Stimulated activated CD4-positive, alpha-beta T cell treated with anti-CD3 and anti-CD28 coated beads, Interleukin-15, amount 100 ng/mL, for 1 hour (primary cell): ENCODE data around the gene IL13.

ENCODE experiments used
- DNase-seq, 2 donors: peaks; one replicate each; pipeline ENCODE4 v3.0.0-alpha.2; 2020; ENCODE audit warnings: low read depth in 1 of 2, low spot score in 1 of 2

The IL13 gene

DNA sequence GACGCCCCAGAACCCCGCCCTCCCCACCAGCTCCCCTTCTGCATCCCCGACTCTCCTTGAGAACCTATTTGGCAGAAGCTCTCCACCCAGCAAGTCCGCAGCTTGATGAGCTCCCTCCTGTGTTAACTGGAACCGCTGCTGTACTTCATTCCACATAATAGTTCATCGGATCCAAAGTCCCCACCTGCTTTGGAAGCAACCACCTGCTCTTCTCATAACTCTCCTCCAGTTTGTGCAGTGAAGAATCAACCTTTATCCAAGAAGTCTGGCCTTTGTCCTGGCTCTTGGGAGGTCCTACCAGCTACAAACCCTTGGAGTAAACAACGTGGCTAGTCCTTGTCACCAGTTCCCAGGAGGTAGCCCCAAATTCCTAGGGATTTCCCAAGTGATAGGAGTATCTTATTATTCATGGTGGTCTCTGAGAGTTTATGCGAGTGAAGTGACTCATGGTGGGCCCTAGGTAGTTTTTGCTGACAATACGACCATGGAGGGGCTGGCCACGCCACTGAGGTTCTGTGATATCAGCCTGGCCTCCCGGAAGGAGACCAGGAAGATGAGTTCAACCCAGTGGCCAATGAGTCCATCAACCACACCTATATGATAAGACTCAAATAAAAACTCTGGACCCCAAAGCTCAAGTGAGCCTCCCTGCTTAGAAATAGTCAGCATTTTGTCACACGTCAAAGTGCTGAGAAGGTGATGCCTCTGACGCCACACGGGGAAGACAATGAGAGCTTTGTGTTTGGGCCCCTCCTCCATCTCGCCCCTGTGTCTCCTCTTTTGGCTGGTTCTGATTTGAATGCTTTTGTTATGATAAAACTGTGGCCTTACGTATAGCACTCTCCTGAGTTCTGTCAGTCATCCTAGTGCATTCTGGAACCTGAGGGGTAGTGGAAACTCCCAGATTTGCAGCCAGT lies 12.3 kb downstream of the IL13 start:
- DNase-seq, result no peak

DNA sequence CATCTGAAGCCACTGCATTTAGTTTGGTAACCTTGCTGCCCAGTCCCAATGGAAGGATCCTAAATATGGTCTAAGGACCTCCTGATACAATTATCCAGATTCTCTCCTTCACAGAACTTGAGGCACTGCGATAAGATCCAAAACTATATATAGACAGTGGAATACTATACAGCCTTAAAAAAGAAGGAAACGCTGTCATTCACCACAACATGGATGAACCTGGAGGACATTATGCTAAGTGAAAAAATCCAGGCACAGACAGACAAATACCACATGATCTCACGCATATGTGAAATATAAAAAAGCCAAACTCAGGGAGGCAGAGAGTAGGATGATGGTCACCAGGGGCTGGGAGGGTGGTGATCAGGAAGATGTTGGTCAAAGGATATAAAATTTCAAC lies 13.0 kb downstream of the IL13 start:
- no peak for DNase-seq

DNA sequence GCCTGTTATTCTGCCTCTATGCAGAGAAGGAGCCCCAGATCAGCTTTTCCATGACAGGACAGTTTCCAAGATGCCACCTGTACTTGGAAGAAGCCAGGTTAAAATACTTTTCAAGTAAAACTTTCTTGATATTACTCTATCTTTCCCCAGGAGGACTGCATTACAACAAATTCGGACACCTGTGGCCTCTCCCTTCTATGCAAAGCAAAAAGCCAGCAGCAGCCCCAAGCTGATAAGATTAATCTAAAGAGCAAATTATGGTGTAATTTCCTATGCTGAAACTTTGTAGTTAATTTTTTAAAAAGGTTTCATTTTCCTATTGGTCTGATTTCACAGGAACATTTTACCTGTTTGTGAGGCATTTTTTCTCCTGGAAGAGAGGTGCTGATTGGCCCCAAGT lies 15.5 kb downstream of the IL13 start:
- no peak for DNase-seq

DNA sequence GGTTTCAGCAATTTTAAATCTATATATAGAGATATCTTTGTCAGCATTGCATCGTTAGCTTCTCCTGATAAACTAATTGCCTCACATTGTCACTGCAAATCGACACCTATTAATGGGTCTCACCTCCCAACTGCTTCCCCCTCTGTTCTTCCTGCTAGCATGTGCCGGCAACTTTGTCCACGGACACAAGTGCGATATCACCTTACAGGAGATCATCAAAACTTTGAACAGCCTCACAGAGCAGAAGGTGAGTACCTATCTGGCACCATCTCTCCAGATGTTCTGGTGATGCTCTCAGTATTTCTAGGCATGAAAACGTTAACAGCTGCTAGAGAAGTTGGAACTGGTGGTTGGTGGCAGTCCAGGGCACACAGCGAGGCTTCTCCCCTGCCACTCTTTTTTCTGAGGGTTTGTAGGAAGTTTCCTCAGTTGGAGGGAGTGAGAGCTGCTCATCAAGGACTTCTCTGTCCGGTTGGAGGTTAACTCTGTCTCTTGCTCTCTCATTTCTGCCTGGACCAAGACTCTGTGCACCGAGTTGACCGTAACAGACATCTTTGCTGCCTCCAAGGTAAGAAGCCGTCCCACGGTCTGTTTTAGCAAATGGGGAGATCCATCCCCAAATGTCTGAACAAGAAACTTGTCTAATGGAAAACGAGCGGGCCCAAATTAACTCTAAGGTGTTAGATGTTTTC lies 16.1 kb downstream of the IL13 start, which contains the start of gene IL4:
Gene IL4 (plus strand): TSS at position 51 of the 692 bp plus-strand sequence. CDS start 62 bp downstream, at position 113.
- DNase-seq, result no peak

DNA sequence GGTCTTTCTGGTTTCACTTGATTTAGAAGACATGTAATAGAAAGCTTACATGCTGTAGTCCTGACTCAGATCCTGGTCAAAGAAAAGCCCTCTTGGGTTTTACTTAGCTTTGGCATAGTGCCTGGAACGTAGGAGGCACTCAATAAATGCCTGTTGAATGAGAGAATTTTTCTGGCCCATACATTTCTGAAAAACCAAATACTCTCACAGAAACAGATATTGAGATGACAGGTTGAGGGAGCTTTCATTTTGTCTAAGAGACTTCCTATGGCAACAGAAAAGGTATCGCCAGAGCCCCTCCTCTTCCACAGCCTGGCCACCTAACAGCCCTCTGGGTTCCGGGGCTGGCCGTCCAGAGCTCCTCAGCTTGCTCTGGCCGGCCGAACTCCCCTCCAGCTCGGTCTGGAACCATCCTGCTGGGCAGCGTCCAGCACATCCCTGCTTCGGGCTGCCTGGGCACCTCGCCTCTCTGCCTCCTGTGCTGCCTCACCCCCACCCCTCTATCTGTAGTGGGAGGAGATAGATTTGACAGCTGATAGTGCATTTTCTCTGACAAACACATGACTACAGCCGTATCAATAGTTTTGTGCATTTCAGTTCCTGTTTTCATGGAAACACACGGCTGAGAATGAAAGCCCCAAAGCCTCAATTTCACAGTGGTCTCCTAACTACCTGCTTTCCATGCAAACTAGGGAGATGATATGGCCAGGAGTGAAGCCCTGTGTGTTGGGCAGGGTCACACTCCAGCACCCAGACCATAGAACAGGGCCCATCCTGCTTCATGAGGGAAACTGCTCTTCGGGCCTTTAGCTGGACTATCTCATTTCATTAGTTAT lies 16.9 kb downstream of the IL13 start:
- DNase-seq, result no peak

DNA sequence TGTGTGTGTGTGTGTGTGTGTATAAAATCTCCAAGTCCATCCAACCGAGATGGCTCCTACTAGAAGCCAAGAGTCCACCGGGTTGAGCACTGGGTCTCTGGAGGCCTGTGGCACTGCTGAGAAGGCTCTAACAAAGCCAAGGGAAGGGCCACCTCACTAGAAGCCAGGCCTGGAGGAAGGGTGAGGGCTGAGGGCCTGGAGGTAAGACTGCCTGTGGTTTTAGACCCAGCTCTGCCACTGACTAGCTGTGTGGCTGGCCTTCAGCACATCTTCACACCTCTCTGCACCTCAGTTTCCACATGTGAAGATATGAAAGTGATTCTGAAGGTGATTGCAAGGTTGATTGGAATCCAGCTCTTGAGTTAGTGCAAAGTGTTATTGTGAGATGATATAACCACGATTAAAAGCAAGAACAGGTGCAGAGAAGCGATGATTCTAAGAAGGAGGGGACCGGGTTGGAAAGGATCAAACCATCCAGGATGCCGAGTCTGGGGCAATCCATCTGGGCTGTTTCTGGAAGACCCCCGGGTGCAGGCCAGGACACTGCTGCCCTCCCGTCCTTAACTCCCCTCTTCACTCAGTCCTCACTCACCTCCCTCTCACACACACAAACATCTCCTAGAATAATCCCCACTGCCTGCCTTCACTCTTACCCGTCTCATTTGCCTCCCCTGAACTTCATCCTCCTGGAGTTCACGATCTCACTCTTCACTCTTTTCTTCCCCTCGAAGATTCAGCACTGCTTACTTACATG lies 18.1 kb downstream of the IL13 start:
- DNase-seq, result no peak

DNA sequence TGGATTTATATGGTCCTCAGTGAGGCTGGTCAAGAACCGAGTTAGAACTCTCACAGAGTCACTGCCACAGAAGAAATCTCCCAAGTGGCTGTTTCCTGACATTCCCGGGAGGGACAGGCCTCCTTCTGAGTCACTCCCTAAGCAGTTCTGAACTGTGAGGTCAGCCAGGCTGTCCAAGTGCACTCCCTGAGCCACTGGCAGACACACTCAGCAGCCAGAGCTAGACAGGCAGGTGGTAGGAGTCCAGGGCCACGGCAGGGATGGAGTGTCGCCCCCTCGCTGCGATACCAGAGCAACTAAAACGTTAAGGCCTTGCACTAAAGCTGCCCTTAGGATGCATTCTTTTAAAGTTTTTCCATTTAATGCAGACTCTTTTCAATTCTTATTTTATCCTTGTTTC lies 19.2 kb downstream of the IL13 start:
- DNase-seq, result no peak

DNA sequence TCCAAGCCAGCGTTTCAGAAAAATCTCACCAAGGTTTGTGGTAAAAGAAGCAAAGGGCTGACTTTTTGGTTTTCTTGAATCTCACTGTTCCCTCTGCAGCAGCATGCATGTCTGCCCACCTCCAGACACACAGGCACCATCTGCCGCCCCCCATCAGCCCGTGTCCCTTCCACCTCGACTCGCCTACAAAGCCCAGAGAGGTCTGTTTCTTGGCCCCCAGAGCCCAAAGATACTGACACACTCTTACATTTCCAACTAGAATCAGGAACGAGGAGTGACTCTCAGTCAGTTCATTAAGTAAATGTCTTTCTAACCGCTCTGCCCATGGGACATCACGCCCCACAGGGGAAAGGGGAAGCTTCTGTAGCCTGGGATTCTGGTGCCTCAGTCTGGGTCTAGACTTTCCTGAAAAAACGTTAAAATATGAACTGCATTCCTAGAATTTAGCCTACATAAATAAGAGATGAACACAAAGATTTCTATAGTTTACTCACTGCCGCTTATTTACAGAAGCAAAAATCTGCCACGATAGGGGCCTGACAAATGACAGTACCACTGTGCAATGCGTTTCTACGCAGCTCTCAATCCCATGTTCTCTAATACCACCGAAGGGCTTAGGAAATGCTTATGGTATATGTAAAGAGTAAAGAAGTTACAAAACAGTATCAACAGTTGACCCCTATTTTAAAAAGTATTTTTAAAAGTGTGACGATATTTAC lies 19.9 kb downstream of the IL13 start:
- no peak for DNase-seq

DNA sequence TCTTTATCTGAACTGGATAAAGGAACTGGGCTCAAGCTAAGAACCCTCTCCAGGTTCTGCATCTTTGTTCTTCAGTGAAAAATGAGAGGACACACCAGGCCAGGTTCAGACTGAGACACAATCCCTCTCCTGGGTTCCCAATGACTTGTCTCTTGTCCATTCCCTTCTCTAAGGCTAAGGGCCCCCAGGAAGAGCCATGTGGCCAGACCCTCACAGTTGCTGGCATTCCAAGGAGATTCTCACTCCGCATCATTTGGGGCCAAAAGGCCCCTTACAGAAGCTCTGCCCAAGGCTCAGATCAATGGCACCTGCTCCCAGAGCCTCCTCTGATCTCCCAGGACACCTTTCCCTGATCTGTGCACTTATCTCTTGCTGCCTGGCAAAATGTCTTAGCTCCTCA lies 20.8 kb downstream of the IL13 start:
- DNase-seq, result no peak

DNA sequence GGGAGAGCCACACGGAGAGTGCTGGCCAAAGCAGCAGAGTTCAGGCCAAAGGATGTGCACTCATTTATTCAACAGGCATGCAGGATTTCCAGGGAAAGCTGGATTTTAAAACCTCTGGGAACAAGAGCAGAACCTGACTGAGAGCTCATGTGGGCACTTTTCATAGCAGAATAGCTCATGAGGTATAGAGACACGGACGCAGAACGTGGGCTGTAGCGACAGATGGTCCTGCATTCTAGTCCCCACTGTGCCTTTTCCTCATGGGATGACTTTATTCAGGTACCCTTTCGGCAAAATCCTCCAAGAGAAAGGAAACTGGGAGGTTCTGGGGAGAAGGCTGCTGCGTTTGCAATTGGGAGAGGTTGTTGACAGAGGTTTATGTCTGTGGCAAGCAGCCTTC lies 21.2 kb downstream of the IL13 start:
- DNase-seq, result no peak

DNA sequence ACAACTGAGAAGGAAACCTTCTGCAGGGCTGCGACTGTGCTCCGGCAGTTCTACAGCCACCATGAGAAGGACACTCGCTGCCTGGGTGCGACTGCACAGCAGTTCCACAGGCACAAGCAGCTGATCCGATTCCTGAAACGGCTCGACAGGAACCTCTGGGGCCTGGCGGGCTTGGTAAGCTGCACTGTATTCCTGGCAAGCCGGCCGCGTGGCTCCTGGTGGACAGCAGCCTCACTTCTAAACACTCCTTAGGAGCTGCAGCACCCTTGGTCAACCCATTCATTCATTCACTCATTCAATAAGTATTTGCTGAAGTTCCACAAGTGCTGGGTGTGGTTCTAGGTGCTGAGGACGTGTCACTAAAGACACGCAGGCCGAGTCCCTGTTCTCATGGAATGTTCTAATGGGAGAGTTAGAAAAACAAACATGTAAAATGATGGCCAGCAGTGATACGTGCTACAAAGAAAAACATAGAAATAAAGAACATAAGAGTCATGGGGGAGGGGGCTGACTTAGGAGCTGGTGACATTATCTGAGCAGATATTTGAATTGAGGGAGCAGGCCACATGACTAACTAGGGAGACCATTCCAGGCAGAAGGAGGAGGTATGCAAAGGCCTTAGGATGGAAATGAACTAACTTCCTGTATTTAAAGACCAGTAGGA lies 21.9 kb downstream of the IL13 start:
- DNase-seq, result no peak

DNA sequence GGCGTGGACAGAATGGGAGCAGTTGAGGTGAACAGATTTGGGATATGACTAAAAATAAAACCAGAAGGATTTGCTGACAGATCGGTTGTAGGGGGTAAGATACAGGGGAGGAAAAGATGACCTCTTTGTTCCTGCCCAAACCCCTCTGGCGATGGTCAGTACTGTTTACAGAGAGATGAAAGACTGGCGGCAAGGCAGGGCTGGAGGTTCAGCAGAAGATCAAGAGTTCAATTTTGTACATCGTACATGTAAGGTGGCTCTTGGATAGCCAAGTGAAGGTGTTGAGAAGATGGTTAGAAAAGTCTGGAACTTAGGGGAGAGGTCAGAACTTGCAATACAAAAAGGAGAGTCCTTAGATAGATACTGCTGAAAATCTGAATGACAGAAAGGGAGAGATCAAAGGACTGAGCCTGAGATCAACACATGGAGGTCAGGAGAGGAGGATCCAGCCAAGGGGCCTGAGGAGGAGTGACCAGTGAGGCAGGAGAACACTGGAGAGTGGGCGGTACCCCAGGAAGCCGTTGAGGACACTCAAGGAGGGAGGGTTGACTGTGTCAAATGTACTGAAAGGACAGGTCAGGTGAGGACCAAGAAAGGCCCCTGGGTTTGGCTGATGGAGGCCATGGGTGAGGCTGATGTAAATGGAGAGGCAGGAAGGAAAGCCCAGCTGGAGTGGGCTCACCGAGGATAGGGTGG lies 23.0 kb downstream of the IL13 start:
- DNase-seq, result no peak

DNA sequence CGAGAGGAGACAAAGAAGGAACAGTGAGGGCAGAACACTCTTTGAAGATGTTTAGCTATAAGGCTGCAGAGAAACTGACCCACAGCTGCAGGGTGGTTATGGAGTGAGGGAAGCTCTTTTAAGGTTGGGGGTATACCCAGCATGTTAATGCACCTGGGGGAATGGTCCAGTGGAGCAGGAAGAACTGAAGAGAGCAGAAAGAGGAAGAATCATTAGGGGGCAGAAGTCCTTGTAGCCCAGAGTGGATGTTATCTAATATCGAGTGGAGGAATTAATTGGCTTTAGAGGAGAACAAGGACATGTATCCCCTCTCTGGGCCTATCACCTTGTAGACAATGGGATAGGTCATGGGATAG lies 23.5 kb downstream of the IL13 start:
- DNase-seq, result no peak

DNA sequence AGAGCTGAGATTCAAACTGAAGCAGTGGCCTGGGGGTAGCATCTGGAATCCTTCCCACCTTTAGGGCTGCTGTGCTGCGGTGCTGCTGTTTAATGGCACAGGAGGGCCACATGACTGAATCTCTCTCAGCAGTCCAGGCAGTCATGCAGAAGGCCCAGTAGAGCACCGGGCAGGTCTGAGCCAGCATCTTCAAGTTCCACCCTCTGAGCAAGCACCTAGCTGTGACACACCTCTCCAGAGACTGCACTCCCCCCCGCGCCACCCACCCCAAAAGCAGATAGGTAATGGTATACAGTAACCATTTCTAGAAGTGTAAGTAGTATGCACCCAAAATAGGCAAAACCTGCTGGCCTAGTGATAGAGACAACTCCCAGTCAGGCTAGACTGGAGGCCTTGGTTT lies 24.0 kb downstream of the IL13 start:
- no peak for DNase-seq

DNA sequence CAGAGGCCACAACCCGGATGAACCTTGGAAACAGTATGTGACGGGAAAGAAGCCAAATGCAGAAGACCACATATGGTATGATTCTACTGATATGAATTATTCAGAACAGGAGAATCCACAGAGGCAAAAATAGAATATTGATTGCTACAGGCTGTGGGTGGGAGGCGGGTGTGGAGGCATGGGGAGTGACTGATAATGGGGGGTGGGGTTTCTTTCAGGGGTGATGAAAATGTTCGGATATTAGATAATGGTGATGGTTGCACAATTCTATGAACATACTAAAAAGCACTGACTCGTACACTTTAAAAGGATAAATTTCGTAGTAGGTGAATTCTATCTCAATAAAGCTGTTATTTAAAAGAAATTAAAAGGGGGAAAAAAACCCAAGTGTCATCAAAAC lies 26.5 kb downstream of the IL13 start:
- DNase-seq, result no peak

DNA sequence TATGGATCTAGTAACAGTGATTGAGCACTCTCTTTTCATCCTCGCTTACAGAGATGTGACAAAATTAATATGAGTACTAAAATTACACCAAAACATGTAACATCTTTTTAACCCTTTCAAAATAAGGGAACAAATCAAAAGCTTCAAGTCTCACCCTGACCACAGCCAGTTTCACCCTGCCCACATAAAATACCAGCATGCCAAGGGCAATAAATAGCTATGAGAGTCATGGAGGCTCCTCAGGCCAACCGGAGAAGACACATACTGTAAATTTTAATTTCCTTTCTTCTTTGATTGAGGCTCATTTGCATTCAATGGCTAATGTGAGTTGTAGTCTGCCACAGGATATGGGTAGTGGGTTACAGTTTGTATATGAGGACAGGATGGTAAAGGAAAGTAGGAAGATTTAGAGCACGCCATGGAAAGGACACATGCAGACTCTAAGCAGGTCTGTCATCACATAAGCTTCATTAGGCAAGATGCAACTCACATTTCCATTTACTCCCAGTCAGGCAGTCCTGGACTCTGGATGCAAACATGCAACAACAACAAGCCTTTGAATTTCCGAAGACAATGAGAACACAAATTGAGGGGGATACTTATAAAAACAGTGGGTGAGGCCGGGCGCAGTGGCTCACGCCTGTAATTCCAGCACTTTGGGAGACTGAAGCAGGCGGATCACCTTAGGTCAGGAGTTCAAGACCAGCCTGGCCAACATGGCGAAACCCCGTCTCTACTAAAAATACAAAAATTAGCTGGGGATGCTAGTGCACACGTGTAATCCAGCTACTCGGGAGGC lies 27.1 kb downstream of the IL13 start:
- DNase-seq, result no peak

DNA sequence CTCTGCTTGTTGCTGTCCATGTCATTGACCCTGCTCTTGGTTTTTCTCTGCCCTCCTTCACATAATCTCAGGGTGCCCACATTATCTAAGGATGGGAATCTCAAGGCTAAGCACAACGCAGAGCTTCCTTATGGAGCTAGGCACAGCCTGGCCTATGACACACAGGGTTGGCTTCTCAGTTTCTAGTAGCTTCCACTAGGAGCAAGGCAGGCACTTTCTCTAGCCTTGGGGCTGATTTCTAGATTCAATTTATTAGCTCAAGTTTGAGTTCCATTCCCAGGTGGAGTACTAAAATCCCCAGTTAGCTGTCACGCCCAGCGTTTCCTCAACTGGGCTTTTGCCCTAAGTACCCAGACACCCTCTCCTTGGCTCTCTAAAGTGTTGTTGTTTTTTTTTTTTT lies 28.2 kb downstream of the IL13 start:
- DNase-seq, result no peak

DNA sequence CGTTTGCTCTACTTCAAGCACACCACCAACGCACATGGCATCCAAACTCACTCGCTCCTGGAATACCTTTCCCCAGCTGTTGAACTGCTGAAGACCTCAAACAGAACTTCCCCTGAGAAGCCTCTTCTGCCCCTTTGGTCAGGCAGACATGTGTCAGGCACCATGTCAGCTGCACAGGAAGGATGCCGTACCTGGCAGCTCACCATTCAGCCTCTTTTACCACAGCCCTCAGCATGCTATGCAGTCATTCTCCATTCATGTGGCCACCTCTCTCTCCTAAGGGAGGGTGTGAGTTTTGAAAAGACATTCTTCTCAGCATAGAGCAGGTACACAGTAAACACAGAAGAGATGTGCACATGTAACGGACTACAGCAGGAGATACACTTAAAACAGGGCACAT lies 30.0 kb downstream of the IL13 start:
- no peak for DNase-seq
